Omental fat pad (tissue), 4 donors: ENCODE results near the gene PDE4D. TPM values are rescaled to one million over a fixed set of nuclear protein-coding genes. Genes with fewer than 3 reads are reported as not detected.

Experiments used
- ATAC-seq: fragments of 150-250 bp; one replicate; pipeline ENCODE4 v1.9.1; 2016; ENCODE audit warnings: mild to moderate bottlenecking, moderate library complexity; ENCODE audit not compliant: low FRiP score
- DNase-seq: peaks from one replicate; pipeline ENCODE4 v3.0.0-alpha.2; 2019; ENCODE audit warnings: low spot score
- CTCF ChIP-seq, 3 donors: fragments of 450-650 bp; IDR thresholded peaks; one replicate each; pipeline ENCODE4 v1.5.1; 2016 to 2017; ENCODE audit warnings: antibody characterized with exemption in 3 of 3, mild to moderate bottlenecking in 3 of 3, moderate library complexity in 2 of 3
- total RNA-seq, 4 donors: library from RNA; depleted of rRNA; stranded (reverse); fragments of >200 nt; gene quantifications; one replicate each; pipeline ENCODE4 v1.1.0, GENCODE V29; 2016

Gene PDE4D
- total RNA-seq, 4 donors from 2014 or later, result 32.5 to 94.8 (median 43.2) TPM

- TF ChIP-seq CTCF (IDR thresholded peaks at IDR 0.05), result no peak
- DNase-seq (no peak), ATAC-seq (peak; percentile 52)
Measured at GRCh38 chr5:59093329-59093728, 800.2 kb downstream of the PDE4D start.

DNA sequence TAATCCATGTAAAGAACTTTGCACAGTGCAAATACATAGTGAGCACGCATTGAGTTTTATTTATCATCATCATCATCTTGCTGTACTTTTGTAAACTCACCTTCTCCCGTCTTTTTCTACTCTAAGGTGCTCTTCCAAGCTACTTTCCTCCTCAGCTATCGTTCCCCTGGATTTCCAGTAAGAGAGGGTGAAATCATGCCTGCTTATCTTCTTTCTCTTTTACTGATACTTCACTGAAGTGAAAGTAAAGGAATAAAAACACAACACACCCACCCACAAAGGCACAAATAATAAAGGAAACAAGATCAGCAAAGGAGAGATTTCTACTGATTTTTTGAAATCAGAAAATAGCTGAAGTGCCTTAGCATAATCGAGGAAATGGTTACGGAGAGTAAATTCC lies 800.8 kb downstream of the PDE4D start:
- TF ChIP-seq CTCF (IDR thresholded peaks at IDR 0.05), result no peak
- peak; percentile 59 for ATAC-seq
- DNase-seq, result no peak

DNA sequence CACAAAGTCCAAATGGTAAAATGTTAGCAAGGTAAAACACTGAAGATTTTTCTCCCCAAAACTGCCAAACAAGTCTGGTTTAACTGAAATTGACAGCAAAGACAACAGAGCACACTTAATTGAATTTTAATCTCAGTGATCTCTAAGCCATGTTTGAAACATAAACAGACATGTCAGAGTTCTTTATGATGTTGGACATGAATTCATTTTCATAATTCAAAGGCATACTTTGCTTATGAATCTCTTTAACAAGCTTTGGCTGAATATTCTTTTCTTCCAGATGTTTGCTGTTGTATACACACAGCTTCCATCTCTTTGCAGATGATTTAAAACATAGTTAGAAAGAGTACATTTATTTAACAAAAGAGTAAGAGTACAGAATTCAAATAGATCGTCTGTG lies 801.6 kb downstream of the PDE4D start:
- no peak for ATAC-seq

GRCh38 chr5:59090323-59090722 lies 803.2 kb downstream of the PDE4D start:
- no peak for TF ChIP-seq CTCF (IDR thresholded peaks at IDR 0.05)
- no peak for ATAC-seq

More for the DNA sequence above, 801.6 kb downstream of the PDE4D start:
- TF ChIP-seq CTCF (IDR thresholded peaks at IDR 0.05), result no peak
- DNase-seq, result no peak

GRCh38 chr5:59089767-59090166 lies 803.8 kb downstream of the PDE4D start:
- no peak for TF ChIP-seq CTCF (IDR thresholded peaks at IDR 0.05)
- DNase-seq (no peak), ATAC-seq (no peak)

More at GRCh38 chr5:59090323-59090722, 803.2 kb downstream of the PDE4D start:
- DNase-seq, result no peak

DNA sequence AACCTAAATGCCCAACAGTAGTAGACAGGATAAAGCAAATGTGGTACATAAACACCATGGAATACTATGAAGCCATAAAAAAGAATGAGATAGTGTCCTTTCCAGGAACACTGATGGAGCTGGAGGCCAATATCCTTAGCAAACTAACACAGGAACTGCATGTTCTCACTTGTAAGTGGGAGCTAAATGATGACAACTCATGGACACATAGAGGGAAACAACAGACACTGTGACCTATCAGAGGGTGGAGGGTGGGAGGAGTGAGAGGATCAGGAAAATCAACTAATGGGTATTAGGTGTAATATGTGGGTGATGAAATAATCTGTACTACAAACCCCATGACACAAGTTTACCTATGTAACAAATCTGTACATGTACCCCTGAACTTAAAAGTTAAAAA lies 805.0 kb downstream of the PDE4D start:
- no peak for TF ChIP-seq CTCF (IDR thresholded peaks at IDR 0.05)
- DNase-seq (no peak), ATAC-seq (no peak)

GRCh38 chr5:59086024-59086423 lies 807.5 kb downstream of the PDE4D start:
- no peak for TF ChIP-seq CTCF (IDR thresholded peaks at IDR 0.05)
- ATAC-seq (no peak), DNase-seq (no peak)
